Midbrain (tissue), 1 donor: ENCODE measurements around the gene LENEP.
"Not testable (repeated sequence)": the region's sequence is repeated elsewhere in the genome, so short reads cannot be mapped to it uniquely, and the experiment has no call there.

ENCODE experiments used
- DNase-seq: peaks from one replicate; lab custom pipeline; 2025; lab: John Stamatoyannopoulos, UW

LENEP gene

DNA sequence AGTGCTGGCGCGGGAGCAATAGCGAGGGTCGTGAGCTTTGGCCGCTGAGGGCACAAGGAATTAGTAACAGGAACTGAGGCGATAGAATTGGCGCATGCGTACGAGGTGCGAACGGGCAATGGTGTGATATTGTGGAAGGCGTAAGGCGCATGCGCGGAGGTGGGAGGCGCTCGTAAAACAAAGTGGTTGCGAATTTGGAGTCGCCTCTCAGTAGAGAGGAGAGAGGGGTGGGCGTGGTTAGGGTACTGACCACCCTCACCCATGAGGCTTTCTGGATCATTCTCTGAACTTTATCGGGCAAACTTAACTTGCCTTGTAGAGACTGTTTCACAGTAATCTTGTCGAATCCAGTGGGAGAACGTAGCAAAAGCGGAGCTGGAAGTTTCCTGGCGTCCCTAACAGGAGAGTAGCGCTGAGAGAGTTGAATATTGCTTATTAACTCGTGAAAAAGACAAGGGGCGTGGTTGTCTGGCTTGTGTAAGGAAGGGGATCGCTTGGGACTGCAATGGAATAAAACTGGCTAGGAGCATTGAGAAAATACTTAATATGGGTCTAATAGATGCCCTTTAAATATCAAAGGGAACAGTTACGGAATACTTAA, 18.5 kb upstream of the LENEP start:
- peak; percentile 97 for DNase-seq

- no peak for DNase-seq
These were observed 17.9 kb upstream of the LENEP start for GRCh38 chr1:154975409-154976059.

DNA sequence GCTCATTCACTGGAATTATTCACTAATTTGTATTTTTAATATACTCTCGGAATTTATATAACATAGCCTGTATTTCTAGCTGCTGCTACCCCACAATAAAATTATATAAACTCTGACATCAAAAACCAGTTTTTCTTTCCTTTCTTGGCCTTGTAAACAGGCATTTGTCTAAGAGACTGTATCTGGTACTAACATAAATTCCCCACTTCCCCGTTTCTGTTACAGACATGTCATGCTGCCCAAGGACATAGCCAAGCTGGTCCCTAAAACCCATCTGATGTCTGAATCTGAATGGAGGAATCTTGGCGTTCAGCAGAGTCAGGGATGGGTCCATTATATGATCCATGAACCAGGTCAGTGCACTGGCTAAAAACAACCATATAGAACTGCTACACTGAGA, 15.6 kb upstream of the LENEP start:
- not testable (repeated sequence) for DNase-seq

DNA sequence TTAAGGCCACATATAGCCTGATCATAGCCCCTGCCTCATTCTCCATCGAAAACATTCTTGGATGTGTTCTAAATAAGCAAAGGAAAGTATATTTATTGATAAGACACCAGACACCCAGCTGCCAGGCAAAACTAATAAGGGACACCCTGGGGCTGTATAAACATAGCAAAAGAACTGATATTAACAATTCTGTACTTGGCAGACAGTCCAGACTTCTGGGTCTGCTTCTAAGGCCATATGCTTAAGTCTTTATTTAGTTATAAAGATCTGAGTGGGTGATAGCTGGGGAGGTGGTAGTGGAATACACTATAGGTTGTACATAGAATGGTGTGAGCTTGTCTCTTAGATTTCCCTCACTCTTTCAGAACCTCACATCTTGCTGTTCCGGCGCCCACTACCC, 15.0 kb upstream of the LENEP start:
- DNase-seq = no peak

DNA sequence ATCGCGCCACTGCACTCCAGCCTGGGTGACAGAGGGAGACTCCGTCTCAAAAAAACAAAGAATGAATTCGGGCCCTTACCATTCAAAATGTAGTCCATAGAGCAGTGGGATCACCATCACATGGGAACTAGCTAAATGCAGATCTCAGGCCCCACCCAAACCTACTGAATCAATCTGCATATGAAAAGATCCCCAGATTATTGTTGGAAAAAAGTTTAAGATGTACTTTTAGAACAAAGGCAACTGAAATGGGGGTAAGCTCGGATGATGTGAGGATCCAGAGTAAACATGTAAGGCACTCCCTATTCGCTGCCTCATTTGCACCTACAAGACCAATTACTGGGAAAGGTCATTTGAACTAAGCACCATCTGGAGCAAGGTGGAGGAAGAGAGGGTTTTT, 11.0 kb upstream of the LENEP start:
- no peak for DNase-seq

GRCh38 chr1:154982897-154983648, 10.3 kb upstream of the LENEP start, which contains the start of gene FLAD1:
Gene FLAD1 (plus strand): TSS chr1:154983344. CDS start chr1:154983695, 351 bp downstream.
- DNase-seq = peak; percentile 98

- DNase-seq = no peak
These were observed 9.5 kb upstream of the LENEP start for GRCh38 chr1:154983776-154984466.

DNA sequence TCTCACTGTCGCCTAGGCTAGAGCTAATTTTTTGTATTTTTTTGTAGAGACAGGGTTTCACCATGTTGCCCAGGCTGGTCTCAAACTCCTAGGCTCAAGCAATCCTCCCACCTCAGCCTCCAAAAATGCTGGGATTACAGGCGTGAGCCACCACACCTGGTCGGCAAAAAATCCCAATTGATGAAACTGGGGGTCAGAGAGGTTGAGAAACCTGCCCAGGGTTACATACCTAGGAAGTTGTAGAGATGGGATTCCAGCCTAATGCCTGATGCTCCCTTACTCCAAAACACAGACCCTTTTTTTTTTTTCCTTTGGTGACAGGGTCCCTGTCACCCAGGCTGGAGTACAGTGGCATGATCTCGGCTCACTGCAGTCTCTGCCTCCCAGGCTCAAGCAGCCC, 6.7 kb upstream of the LENEP start:
- DNase-seq = not testable (repeated sequence)

GRCh38 chr1:154987326-154987725, 6.1 kb upstream of the LENEP start:
- no peak for DNase-seq

DNA sequence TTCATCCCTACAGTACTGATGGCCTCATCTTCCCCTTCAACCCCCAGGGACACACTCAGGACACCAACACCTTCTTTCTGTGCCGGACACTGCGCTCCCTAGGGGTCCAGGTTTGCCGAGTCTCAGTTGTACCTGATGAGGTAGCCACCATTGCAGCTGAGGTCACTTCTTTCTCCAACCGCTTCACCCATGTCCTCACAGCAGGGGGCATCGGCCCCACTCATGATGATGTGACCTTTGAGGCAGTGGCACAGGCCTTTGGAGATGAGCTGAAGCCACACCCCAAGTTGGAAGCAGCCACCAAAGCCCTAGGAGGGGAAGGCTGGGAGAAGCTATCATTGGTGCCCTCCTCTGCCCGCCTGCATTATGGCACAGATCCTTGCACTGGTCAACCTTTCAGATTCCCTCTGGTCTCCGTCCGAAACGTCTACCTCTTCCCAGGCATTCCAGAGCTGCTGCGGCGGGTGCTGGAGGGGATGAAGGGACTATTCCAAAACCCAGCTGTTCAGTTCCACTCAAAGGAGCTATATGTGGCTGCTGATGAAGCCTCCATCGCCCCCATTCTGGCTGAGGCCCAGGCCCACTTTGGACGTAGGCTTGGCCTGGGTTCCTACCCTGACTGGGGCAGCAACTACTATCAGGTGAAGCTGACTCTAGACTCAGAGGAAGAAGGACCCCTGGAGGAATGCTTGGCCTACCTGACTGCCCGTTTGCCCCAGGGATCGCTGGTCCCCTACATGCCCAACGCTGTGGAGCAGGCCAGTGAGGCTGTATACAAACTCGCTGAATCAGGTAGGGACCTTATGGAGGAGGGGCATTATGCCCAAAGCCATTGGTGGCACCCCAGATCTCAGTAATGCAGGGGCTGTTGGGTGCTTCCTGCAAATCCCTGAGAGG, 5.1 kb upstream of the LENEP start:
- DNase-seq = no peak

GRCh38 chr1:154989195-154989860, 4.1 kb upstream of the LENEP start:
- DNase-seq = no peak

GRCh38 chr1:154990276-154990675, 3.1 kb upstream of the LENEP start:
- no peak for DNase-seq

DNA sequence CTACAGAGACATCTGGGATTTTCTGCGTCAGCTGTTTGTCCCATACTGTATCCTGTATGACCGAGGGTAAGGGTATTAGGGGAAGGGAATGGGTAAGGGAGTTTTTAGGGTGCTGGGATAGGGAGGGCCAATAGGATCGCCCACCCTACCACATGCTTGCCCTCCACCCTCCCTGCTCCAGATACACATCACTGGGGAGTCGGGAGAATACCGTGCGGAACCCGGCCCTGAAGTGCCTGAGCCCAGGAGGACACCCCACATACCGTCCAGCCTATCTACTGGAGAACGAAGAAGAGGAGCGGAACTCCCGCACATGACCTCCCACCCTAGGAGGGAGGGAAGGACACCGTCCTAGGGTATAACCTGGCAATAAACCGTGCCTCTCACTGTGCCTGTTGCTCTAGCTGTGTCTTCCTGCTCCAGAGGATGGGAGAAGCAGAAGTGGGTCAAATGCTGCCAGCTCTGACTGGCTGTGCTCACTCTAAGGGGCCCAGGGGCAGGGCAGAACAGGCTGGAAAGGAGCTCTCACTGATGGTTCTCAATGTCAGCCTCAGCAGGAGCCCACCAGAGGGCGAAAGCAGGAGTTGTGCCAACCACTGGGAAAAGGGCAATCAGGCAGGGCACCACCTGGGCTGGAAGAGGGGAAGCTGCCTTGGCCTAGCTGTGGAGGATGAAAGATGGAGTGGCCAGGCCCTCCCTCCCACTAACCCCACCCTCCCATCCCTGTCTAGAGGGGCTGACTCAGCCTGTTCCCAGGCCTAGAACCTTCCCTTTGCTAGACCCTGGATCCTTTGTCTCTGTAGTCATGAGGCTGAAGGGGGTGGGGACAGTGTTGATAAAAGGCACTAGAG, 440 bp upstream of the LENEP start:
- no peak for DNase-seq

GRCh38 chr1:154994269-154994587, 842 bp downstream of the LENEP start:
- DNase-seq = no peak

DNA sequence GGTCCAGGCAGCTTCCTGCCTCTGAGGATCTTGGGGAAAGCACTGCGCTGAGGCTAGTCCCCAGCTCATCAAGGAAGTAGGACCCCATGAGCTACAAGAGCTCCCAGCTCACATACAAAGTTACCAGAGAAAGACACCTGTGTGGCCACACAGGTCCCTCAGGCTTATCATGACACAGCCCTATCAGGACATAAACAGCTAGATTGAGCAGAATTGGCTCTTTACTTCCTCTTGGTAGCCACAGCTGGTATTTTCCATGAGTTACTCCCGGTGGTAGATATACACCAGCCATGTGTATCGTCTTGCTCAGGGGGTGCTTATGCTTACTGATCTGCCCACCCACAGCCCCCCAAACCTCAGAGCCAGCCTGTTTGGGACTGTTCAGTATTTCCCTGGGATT, 1.2 kb downstream of the LENEP start:
- DNase-seq = no peak

DNA sequence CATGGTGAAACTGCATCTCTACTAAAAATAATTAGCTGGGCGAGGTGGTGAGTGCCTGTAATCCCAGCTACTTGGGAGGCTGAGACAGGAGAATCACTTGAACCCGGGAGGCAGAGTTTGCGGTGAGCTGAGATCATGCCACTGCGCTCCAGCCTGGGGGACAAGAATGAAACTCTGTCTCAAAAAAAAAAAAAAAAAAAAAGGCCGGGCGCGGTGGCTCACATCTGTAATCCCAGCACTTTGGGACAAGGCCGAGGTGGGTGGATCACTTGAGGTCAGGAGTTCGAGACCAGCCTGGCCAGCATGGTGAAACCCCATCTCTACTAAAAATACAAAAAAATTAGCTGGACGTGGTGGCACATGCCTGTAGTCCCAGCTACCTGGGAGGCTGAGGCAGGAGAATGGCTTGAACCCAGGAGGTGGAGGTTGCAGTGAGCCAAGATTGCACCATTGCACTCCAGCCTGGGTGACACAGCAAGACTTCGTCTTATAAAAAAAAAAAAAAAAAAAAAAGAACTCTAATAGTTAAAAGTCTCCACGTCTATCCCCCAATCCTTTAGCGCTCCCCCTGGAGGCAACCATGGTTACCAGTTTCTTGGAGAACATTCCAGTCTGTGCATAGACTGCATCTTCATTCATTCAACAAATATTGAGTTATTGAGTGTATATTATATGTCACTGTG, 2.1 kb downstream of the LENEP start:
- peak; percentile 48 for DNase-seq

- DNase-seq = no peak
These were observed 3.7 kb downstream of the LENEP start for GRCh38 chr1:154996966-154997701.

- DNase-seq = no peak
These were observed 4.9 kb downstream of the LENEP start for GRCh38 chr1:154998201-154998780.
